Keratinocyte (primary cell): ENCODE measurements around the gene HSF2.
"Not testable (repeated sequence)": the region's sequence is repeated elsewhere in the genome, so short reads cannot be mapped to it uniquely, and the experiment has no call there.

Experiments used
- EZH2 ChIP-seq: IDR thresholded peaks from one replicate; pipeline ENCODE4 v1.6.1; 2012; ENCODE audit warnings: inconsistent platforms, mild to moderate bottlenecking, low read length, moderate library complexity
- TF ChIP-seq, protein P1 (sequence below), 3 experiments: IDR thresholded peaks in 1 of 3; conservative IDR thresholded peaks in 1 of 3; optimal IDR thresholded peaks in 1 of 3; 2 replicates in 2 of 3; 3 replicates in 1 of 3; pipeline versions ENCODE3 to v1.5.1; 2011; ENCODE audit warnings: low read length in 3 of 3, mild to moderate bottlenecking in 3 of 3, moderate library complexity in 2 of 3, control low read depth in 1 of 3, inconsistent platforms in 1 of 3; ENCODE audit not compliant: insufficient read depth in 2 of 3; ENCODE audit errors: extremely low read depth in 1 of 3

DNA sequence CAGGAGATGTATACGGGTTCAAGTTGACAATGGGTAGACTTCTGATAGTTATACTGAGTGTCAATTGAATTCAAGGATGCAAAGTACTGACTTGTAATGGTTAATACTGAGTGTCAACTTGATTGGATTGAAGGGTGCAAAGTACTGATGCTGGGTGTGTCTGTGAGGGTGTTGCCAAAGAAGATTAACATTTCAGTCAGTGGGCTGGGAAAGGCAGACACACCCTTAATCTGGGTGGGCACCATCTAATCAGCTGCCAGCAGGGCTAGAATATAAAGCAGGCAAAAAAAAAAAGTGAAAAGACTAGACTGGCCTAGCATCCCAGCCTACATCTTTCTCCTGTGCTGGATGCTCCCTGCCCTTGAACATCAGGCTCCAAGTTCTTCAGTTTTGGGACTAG, 55.7 kb downstream of the HSF2 start:
- TF ChIP-seq, protein P1, sequence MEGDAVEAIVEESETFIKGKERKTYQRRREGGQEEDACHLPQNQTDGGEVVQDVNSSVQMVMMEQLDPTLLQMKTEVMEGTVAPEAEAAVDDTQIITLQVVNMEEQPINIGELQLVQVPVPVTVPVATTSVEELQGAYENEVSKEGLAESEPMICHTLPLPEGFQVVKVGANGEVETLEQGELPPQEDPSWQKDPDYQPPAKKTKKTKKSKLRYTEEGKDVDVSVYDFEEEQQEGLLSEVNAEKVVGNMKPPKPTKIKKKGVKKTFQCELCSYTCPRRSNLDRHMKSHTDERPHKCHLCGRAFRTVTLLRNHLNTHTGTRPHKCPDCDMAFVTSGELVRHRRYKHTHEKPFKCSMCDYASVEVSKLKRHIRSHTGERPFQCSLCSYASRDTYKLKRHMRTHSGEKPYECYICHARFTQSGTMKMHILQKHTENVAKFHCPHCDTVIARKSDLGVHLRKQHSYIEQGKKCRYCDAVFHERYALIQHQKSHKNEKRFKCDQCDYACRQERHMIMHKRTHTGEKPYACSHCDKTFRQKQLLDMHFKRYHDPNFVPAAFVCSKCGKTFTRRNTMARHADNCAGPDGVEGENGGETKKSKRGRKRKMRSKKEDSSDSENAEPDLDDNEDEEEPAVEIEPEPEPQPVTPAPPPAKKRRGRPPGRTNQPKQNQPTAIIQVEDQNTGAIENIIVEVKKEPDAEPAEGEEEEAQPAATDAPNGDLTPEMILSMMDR (optimal IDR thresholded peaks at IDR 0.05 in 1 of 3, IDR thresholded peaks at IDR 0.05 in 1 of 3, conservative IDR thresholded peaks at IDR 0.05 in 1 of 3; ENCODE audit: extremely low read depth in 1 of 3, insufficient read depth in 2 of 3, low read length in 3 of 3): not testable (repeated sequence)
- TF ChIP-seq EZH2: not testable (repeated sequence)
